PC-3 (cell line): ENCODE measurements around the gene WT1. TPM values are rescaled to one million over a fixed set of nuclear protein-coding genes. Genes with fewer than 3 reads are reported as not detected.

Source experiments
- ATAC-seq: fragments of 200-7000 bp; cut with Tn5 transposase; 2 replicates; pipeline ENCODE4 v1.9.1; 2020; ENCODE audit warnings: mild to moderate bottlenecking, moderate library complexity
- BruUV-seq: library from RNA; stranded (reverse); fragments of 400-500 nt; replicated peaks from 2 replicates; lab custom pipeline; 2021; lab: Mats Ljungman, UMichigan
- CTCF ChIA-PET: fragments of 300-600 bp; sonication (Branson Sonifier 250); formaldehyde crosslinking; loops from one replicate; lab custom pipeline; 2022; ENCODE audit warnings: antibody characterized with exemption; lab: Charles Lee
- POLR2A ChIA-PET: fragments of 300-600 bp; sonication (Branson Sonifier 250); formaldehyde crosslinking; loops from one replicate; lab custom pipeline; 2022; ENCODE audit warnings: antibody characterized with exemption; ENCODE audit not compliant: unreplicated experiment; lab: Charles Lee
- DNase-seq: peaks from one replicate; pipeline ENCODE4 v3.0.0-alpha.2; 2015
- H2AFZ ChIP-seq: fragments of 300-600 bp; sonication (generic); 2 replicates; pipeline ENCODE4 v1.6.0; 2016; ENCODE audit warnings: antibody characterized with exemption, low read length
- H3F3A ChIP-seq: fragments of 300-600 bp; sonication (generic); one replicate; pipeline ENCODE4 v1.6.0; 2017; ENCODE audit warnings: antibody characterized with exemption, low read length, control low read depth, mild to moderate bottlenecking; ENCODE audit not compliant: unreplicated experiment
- H3K27ac ChIP-seq: fragments of 300-600 bp; sonication (generic); 2 replicates; pipeline ENCODE4 v1.5.1; 2016; ENCODE audit warnings: mild to moderate bottlenecking, low read length
- H3K27me3 ChIP-seq: fragments of 300-600 bp; sonication (generic); 2 replicates; pipeline ENCODE4 v1.6.1; 2016; ENCODE audit warnings: low read length, mixed read lengths
- H3K36me3 ChIP-seq: fragments of 300-600 bp; sonication (generic); 2 replicates; pipeline ENCODE4 v1.6.1; 2016; ENCODE audit warnings: low read depth, mixed run types, low read length, mixed read lengths
- H3K4me1 ChIP-seq: fragments of 300-600 bp; sonication (generic); 2 replicates; pipeline ENCODE4 v1.5.1; 2016; ENCODE audit warnings: low read length; ENCODE audit not compliant: insufficient read depth
- H3K4me2 ChIP-seq: fragments of 300-600 bp; sonication (generic); 2 replicates; pipeline ENCODE4 v1.6.0; 2016; ENCODE audit warnings: low read length
- H3K4me3 ChIP-seq: fragments of 300-600 bp; sonication (generic); 2 replicates; pipeline ENCODE4 v1.5.1; 2016; ENCODE audit warnings: mild to moderate bottlenecking, low read length, mixed read lengths
- H3K79me2 ChIP-seq: fragments of 300-600 bp; sonication (generic); 2 replicates; pipeline ENCODE4 v1.6.1; 2017; ENCODE audit warnings: low read length, mixed read lengths
- H3K9ac ChIP-seq: fragments of 300-600 bp; sonication (generic); 2 replicates; pipeline ENCODE4 v1.6.0; 2016; ENCODE audit warnings: mild to moderate bottlenecking, low read length
- H3K9me2 ChIP-seq: fragments of 300-600 bp; sonication (generic); replicated peaks from 2 replicates; pipeline ENCODE4 v1.6.1; 2016; ENCODE audit warnings: mixed run types, low read length, mixed read lengths
- H3K9me3 ChIP-seq: fragments of 300-600 bp; sonication (generic); 2 replicates; pipeline ENCODE4 v1.6.1; 2016; ENCODE audit warnings: low read length, mixed read lengths
- H4K20me1 ChIP-seq: fragments of 300-600 bp; sonication (generic); 2 replicates; pipeline ENCODE4 v1.6.1; 2016; ENCODE audit warnings: low read length, mixed read lengths
- CTCF ChIP-seq: fragments of 300-600 bp; sonication (generic); conservative IDR thresholded peaks from 2 replicates; pipeline ENCODE4 v1.5.1; 2017; ENCODE audit warnings: antibody characterized with exemption, low read depth, mild to moderate bottlenecking, low read length
- EZH2 ChIP-seq: fragments of 300-600 bp; sonication (generic); IDR thresholded peaks from one replicate; pipeline ENCODE4 v1.6.1; 2017; ENCODE audit warnings: antibody characterized with exemption, mild to moderate bottlenecking, low read length; ENCODE audit not compliant: unreplicated experiment
- EZH2phosphoT487 ChIP-seq: fragments of 300-600 bp; sonication (generic); IDR thresholded peaks from 2 replicates; pipeline ENCODE4 v1.6.1; 2018; ENCODE audit warnings: mild to moderate bottlenecking, antibody characterized with exemption, low read length, borderline replicate concordance
- intact Hi-C: fragments of 100-400 bp; cut with micrococcal nuclease; formaldehyde crosslinking; loops from 2 replicates; pipeline ENCODE4 v1.9.0; 2023
- total RNA-seq: library from RNA; depleted of rRNA; stranded (reverse); fragments of >200 nt; gene quantifications from 2 replicates; pipeline ENCODE4 v1.2.3, GENCODE V29; 2014

The WT1 gene
- total RNA-seq, 1 experiment from 2014 or later = 9.1 TPM

GRCh38 chr11:32395127-32395526 lies 40.2 kb downstream of the WT1 start:
- intact Hi-C loops = no loop called here
- ChIA-PET CTCF (no interaction called here), POLR2A (no interaction called here)
- Histone ChIP-seq H3K4me2 (no peak overlapping the region), H3K79me2 (no peaks in the 10 kb centered on the region), H3K36me3 (no peaks in the 10 kb centered on the region; the same call in 1 of the 2 replicates), H3K9me3 (no peaks in the 10 kb centered on the region), H3F3A (no peaks in the 10 kb centered on the region), H3K4me3 (no peak overlapping the region), H3K27ac (no peak overlapping the region), H3K4me1 (no peaks in the 10 kb centered on the region), H3K9ac (no peak overlapping the region), H3K9me2 (no peaks in the 10 kb centered on the region), H2AFZ (no peak overlapping the region), H3K27me3 (no peaks in the 10 kb centered on the region), H4K20me1 (no peaks in the 10 kb centered on the region)
- ATAC-seq (no peak), DNase-seq (no peak)
- no peak for TF ChIP-seq EZH2
- TF ChIP-seq EZH2phosphoT487 = no peak
- TF ChIP-seq CTCF = no peak
- no TSS peak for BruUV-seq

- H3K9me3 ChIP-seq = no peaks in the 10 kb centered on the region
- CTCF ChIA-PET = interaction anchor here (0.6 kb wide), 1 partner anchor 801 kb away, joined by 6 read pairs; no protein-coding TSS in a partner anchor
- POLR2A ChIA-PET = interaction anchor here (0.6 kb wide), 1 partner anchor 73 kb away, joined by 6 read pairs; no protein-coding TSS in a partner anchor
- no peak overlapping the region for H2AFZ ChIP-seq
- H3K4me1 ChIP-seq = no peaks in the 10 kb centered on the region
- H3K36me3 ChIP-seq = no peaks in the 10 kb centered on the region
- H3K9me2 ChIP-seq = no peaks in the 10 kb centered on the region
- H3F3A ChIP-seq = no peaks in the 10 kb centered on the region
- ATAC-seq (no peak), DNase-seq (no peak)
- no peaks in the 10 kb centered on the region for H3K27me3 ChIP-seq
- intact Hi-C loops = no loop called here
- H3K27ac ChIP-seq = no peak overlapping the region
- TF ChIP-seq CTCF = no peak
- TF ChIP-seq EZH2phosphoT487 = no peak
- TF ChIP-seq EZH2 = no peak
- no peak overlapping the region for H3K9ac ChIP-seq
- no peak overlapping the region for H3K4me2 ChIP-seq
- H3K4me3 ChIP-seq = no peak overlapping the region
- H4K20me1 ChIP-seq = no peaks in the 10 kb centered on the region
- no TSS peak for BruUV-seq
- no peaks in the 10 kb centered on the region for H3K79me2 ChIP-seq
Observed at GRCh38 chr11:32392840-32393239, 42.5 kb downstream of the WT1 start.

- H4K20me1 ChIP-seq = no peaks in the 10 kb centered on the region
- no peaks in the 10 kb centered on the region for H3K36me3 ChIP-seq
- H3K9ac ChIP-seq = no peak overlapping the region
- H3K4me1 ChIP-seq = no peaks in the 10 kb centered on the region
- no peaks in the 10 kb centered on the region for H3K79me2 ChIP-seq
- no peak overlapping the region for H3K4me3 ChIP-seq
- intact Hi-C loops = no loop called here
- H3K9me3 ChIP-seq = no peaks in the 10 kb centered on the region
- ATAC-seq (no peak), DNase-seq (no peak)
- no peaks in the 10 kb centered on the region for H3K9me2 ChIP-seq
- POLR2A ChIA-PET = interaction anchor here (0.6 kb wide), 1 partner anchor 74 kb away, joined by 6 read pairs; no protein-coding TSS in a partner anchor
- H3F3A ChIP-seq = no peaks in the 10 kb centered on the region
- TF ChIP-seq CTCF (no peak), EZH2phosphoT487 (no peak), EZH2 (no peak)
- H2AFZ ChIP-seq = no peak overlapping the region
- H3K27me3 ChIP-seq = no peaks in the 10 kb centered on the region
- CTCF ChIA-PET = interaction anchor here (0.6 kb wide), 1 partner anchor 802 kb away, joined by 6 read pairs; no protein-coding TSS in a partner anchor
- no TSS peak for BruUV-seq
- no peak overlapping the region for H3K4me2 ChIP-seq
- no peak overlapping the region for H3K27ac ChIP-seq
Observed at GRCh38 chr11:32391956-32392553, 43.3 kb downstream of the WT1 start.
